H1 (cell line): ENCODE data around the gene ZFR. TPM values are rescaled to one million over a fixed set of nuclear protein-coding genes. Genes with fewer than 3 reads are reported as not detected.

ENCODE experiments used
- CTCF ChIA-PET: fragments of 300-600 bp; sonication (Branson Sonifier 250); formaldehyde crosslinking; loops from one replicate; lab custom pipeline; 2021; ENCODE audit not compliant: partially characterized antibody; lab: Charles Lee
- POLR2A ChIA-PET: fragments of 300-600 bp; sonication (Branson Sonifier 250); formaldehyde crosslinking; loops from one replicate; lab custom pipeline; 2021; ENCODE audit warnings: inconsistent platforms; ENCODE audit not compliant: partially characterized antibody; lab: Charles Lee
- DNase-seq, 2 experiments: peaks; one replicate each; pipeline versions ENCODE4 v3.0.0 to v3.0.0-alpha.2; 2010 to 2022; ENCODE audit warnings: low spot score in 2 of 2, low read depth in 1 of 2, mixed read lengths in 1 of 2
- FAIRE-seq: peaks from 2 replicates; lab custom pipeline; 2011; peaks lifted over from hg19 to GRCh38; lab: Jason Lieb, UNC
- H2AFZ ChIP-seq: 2 replicates; pipeline ENCODE4 v1.8.1; 2012; ENCODE audit warnings: low read length, inconsistent platforms
- H2AK5ac ChIP-seq: 2 replicates; pipeline ENCODE4 v1.6.1; 2013; ENCODE audit warnings: low read depth, low read length
- H2BK120ac ChIP-seq: replicated peaks from 2 replicates; pipeline ENCODE3; 2013; ENCODE audit warnings: low read depth, low read length, inconsistent platforms
- H2BK12ac ChIP-seq: 2 replicates; pipeline ENCODE4 v1.6.1; 2013; ENCODE audit warnings: low read depth, low read length
- H2BK15ac ChIP-seq: 2 replicates; pipeline ENCODE4 v1.6.1; 2013; ENCODE audit warnings: low read length
- H2BK20ac ChIP-seq: 2 replicates; pipeline ENCODE4 v1.6.1; 2013; ENCODE audit warnings: low read length
- H2BK5ac ChIP-seq: 2 replicates; pipeline ENCODE4 v1.6.1; 2013; ENCODE audit warnings: low read depth, low read length
- H3K14ac ChIP-seq: 2 replicates; pipeline ENCODE4 v1.6.1; 2013; ENCODE audit warnings: inconsistent platforms; ENCODE audit not compliant: insufficient read length
- H3K18ac ChIP-seq: 2 replicates; pipeline ENCODE4 v1.6.1; 2013; ENCODE audit warnings: low read length; ENCODE audit errors: extremely low read depth
- H3K23ac ChIP-seq: 2 replicates; pipeline ENCODE4 v1.6.1; 2013; ENCODE audit warnings: inconsistent platforms; ENCODE audit not compliant: insufficient read length
- H3K23me2 ChIP-seq: 2 replicates; pipeline ENCODE4 v1.6.1; 2013; ENCODE audit warnings: low read depth, low read length
- H3K27ac ChIP-seq: 2 replicates; pipeline ENCODE4 v1.6.1; 2011; ENCODE audit warnings: low read depth, low read length, inconsistent platforms
- H3K27me3 ChIP-seq, 4 experiments: replicated peaks in 1 of 4; 1 replicate in 1 of 4; 2 replicates in 3 of 4; pipeline versions ENCODE4 v1.6.1 to v1.8.1; 2011 to 2013; ENCODE audit warnings: low read length in 3 of 4, mild to moderate bottlenecking in 3 of 4, inconsistent platforms in 2 of 4, mixed read lengths in 2 of 4, moderate library complexity in 1 of 4; ENCODE audit not compliant: control insufficient read depth in 3 of 4, insufficient read depth in 3 of 4; ENCODE audit errors: extremely low read depth in 1 of 4
- H3K36me3 ChIP-seq, 4 experiments: 2 replicates each; pipeline versions ENCODE4 v1.6.1 to v1.8.1; 2011 to 2013; ENCODE audit warnings: mild to moderate bottlenecking in 4 of 4, low read length in 3 of 4, moderate library complexity in 2 of 4, control low read depth in 1 of 4, inconsistent platforms in 1 of 4; ENCODE audit not compliant: insufficient read depth in 4 of 4, control insufficient read depth in 2 of 4
- H3K4ac ChIP-seq: replicated peaks from 2 replicates; pipeline ENCODE3; 2013; ENCODE audit warnings: low read length, low read depth, mixed read lengths, inconsistent platforms; ENCODE audit not compliant: insufficient read length
- H3K4me1 ChIP-seq, 4 experiments: replicated peaks in 1 of 4; 1 replicate in 1 of 4; 2 replicates in 3 of 4; pipeline versions ENCODE4 v1.6.1 to v1.8.1; 2011 to 2013; ENCODE audit warnings: low read length in 3 of 4, inconsistent platforms in 2 of 4, mixed read lengths in 1 of 4; ENCODE audit not compliant: insufficient read depth in 4 of 4, control insufficient read depth in 3 of 4
- H3K4me2 ChIP-seq, 2 experiments: 2 replicates each; pipeline versions ENCODE4 v1.6.1 to v1.8.1; 2011 to 2013; ENCODE audit warnings: low read depth in 2 of 2, low read length in 2 of 2, control low read depth in 1 of 2, inconsistent platforms in 1 of 2, mild to moderate bottlenecking in 1 of 2; ENCODE audit not compliant: insufficient read depth in 1 of 2
- H3K4me3 ChIP-seq, 4 experiments: fragments of 200-600, 300-600 bp in 1 of 4; sonication (generic), shearing (Covaris generic), sonication (Bioruptor Twin) in 1 of 4; 2 replicates each; pipeline versions ENCODE4 v1.5.1 to v1.8.1; 2011 to 2016; ENCODE audit warnings: low read length in 4 of 4, low read depth in 3 of 4, control low read depth in 2 of 4, inconsistent platforms in 2 of 4, mild to moderate bottlenecking in 2 of 4, mixed read lengths in 1 of 4, moderate library complexity in 1 of 4; ENCODE audit not compliant: insufficient read depth in 2 of 4; ENCODE audit errors: extremely low read depth in 1 of 4
- H3K56ac ChIP-seq: replicated peaks from 2 replicates; pipeline ENCODE3; 2013; ENCODE audit warnings: low read depth, mild to moderate bottlenecking, mixed read lengths, low read length, inconsistent platforms; ENCODE audit not compliant: insufficient read length
- H3K79me1 ChIP-seq: 2 replicates; pipeline ENCODE4 v1.6.1; 2013; ENCODE audit warnings: low read depth, low read length, control low read depth
- H3K79me2 ChIP-seq, 2 experiments: 2 replicates each; pipeline versions ENCODE4 v1.6.1 to v1.8.1; 2012 to 2013; ENCODE audit warnings: low read length in 2 of 2, mild to moderate bottlenecking in 2 of 2, inconsistent platforms in 1 of 2; ENCODE audit not compliant: insufficient read depth in 2 of 2, control insufficient read depth in 1 of 2
- H3K9ac ChIP-seq, 4 experiments: replicated peaks in 1 of 4; 1 replicate in 1 of 4; 2 replicates in 3 of 4; pipeline versions ENCODE4 v1.6.1 to v1.8.1; 2011 to 2013; ENCODE audit warnings: low read depth in 3 of 4, low read length in 3 of 4, control low read depth in 2 of 4, mild to moderate bottlenecking in 2 of 4, moderate library complexity in 2 of 4, inconsistent platforms in 1 of 4; ENCODE audit errors: extremely low read depth in 1 of 4
- H3K9me3 ChIP-seq, 2 experiments: 2 replicates each; pipeline versions ENCODE4 v1.6.1 to v1.8.1; 2012 to 2013; ENCODE audit warnings: mild to moderate bottlenecking in 2 of 2, moderate library complexity in 2 of 2, control low read depth in 1 of 2, inconsistent platforms in 1 of 2, low read depth in 1 of 2, low read length in 1 of 2, mixed read lengths in 1 of 2; ENCODE audit not compliant: insufficient read depth in 2 of 2
- H4K20me1 ChIP-seq, 2 experiments: replicated peaks in 1 of 2; 2 replicates each; pipeline versions ENCODE3 to v1.8.1; 2011 to 2013; ENCODE audit warnings: inconsistent platforms in 2 of 2, low read length in 2 of 2, mild to moderate bottlenecking in 1 of 2; ENCODE audit not compliant: insufficient read depth in 2 of 2, control insufficient read depth in 1 of 2
- H4K5ac ChIP-seq: 2 replicates; pipeline ENCODE4 v1.6.1; 2013; ENCODE audit warnings: low read length, low read depth, mixed read lengths, inconsistent platforms; ENCODE audit not compliant: insufficient read length
- H4K8ac ChIP-seq: 2 replicates; pipeline ENCODE4 v1.8.0; 2013; ENCODE audit warnings: mild to moderate bottlenecking, moderate library complexity, low read length, inconsistent platforms; ENCODE audit not compliant: insufficient read depth; ENCODE audit errors: extremely low read depth
- H4K91ac ChIP-seq: replicated peaks from 2 replicates; pipeline ENCODE3; 2013; ENCODE audit warnings: low read length, mixed read lengths, inconsistent platforms; ENCODE audit not compliant: insufficient read length
- YY1 ChIP-seq: IDR thresholded peaks from 2 replicates; pipeline ENCODE4 v1.6.1; 2011; ENCODE audit warnings: low read depth, mild to moderate bottlenecking, low read length
- WGBS, 2 experiments: shearing (Covaris generic) in 1 of 2; methylation state at CpG; one replicate each; pipeline versions ENCODE4 v1.1.6 to v1.1.7; 2013 to 2015; ENCODE audit warnings: low lambda C conversion rate in 2 of 2, mixed read lengths in 2 of 2, inconsistent platforms in 1 of 2, low coverage in 1 of 2, missing lambda C conversion rate in 1 of 2; ENCODE audit not compliant: insufficient replicate concordance in 2 of 2, insufficient coverage in 1 of 2, insufficient read length in 1 of 2; ENCODE audit errors: extremely low coverage in 1 of 2, missing lambda C conversion rate in 1 of 2; 5-methylcytosine and 5-hydroxymethylcytosine counted together
- polyA plus RNA-seq, 7 experiments: library from polyadenylated mRNA; depleted of rRNA in 3 of 7; stranded (reverse) in 5 of 7; unstranded in 2 of 7; fragments of >200 nt in 5 of 7; fragments of 200-250 nt in 2 of 7; gene quantifications; 1 replicate in 5 of 7; 2 replicates in 1 of 7; 4 replicates in 1 of 7; pipeline versions ENCODE4 v1.2.1 to v1.2.3, GENCODE V29; 2011 to 2013; ENCODE audit warnings: missing spikeins in 2 of 7, mixed read lengths in 2 of 7
- total RNA-seq: library from RNA; stranded (reverse); fragmentation: NEBNext Ultra II Directional; extraction: Animal tissue kit (Norgen Biotek cat#: 25700); gene quantifications from 2 replicates; pipeline ENCODE4 v1.2.1, GENCODE V29; 2021

Gene ZFR
- total and polyA plus RNA-seq, 2 of the 8 experiments (the other 6 are each of a cell fraction or from before 2014, with no cell fraction given): 68.8 to 92.7 TPM

DNA sequence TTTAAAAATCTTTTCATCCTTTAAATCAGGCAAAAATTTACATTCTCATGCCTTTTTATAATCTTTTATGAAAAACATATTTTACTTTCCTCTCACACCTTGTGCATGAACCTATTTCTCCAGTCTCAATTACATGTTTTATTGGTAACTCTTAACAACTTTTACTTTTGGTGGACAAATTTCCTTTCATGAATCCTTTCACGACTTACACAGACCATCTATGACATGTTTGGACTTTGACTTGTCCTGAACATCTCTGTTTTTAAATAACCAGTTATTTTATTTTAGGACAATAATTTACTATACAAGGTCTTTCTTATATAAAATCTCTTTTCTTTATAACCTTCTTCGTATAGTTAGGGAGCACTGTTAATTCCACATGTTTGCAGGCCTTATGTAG is 105.3 kb downstream of the ZFR start:
- DNase-seq: no peak
- no peak overlapping the region for H3K9ac ChIP-seq
- FAIRE-seq: no peak
- H3K27ac ChIP-seq: no peak overlapping the region
- H4K91ac ChIP-seq: no peak overlapping the region
- no peaks in the 10 kb centered on the region for H3K79me1 ChIP-seq
- no peak overlapping the region for H4K8ac ChIP-seq
- no peak overlapping the region for H3K14ac ChIP-seq
- H2AFZ ChIP-seq: no peak overlapping the region
- H3K36me3 ChIP-seq: no peaks in the 10 kb centered on the region
- no peak for TF ChIP-seq YY1
- TF ChIP-seq, all 59 proteins: peak for 0
- H3K27me3 ChIP-seq: no peaks in the 10 kb centered on the region
- H2BK5ac ChIP-seq: no peak overlapping the region
- WGBS, 2 experiments: 51% methylated on average over 2 of the region's 2 CpGs; no CpG with 5 or more reads in 1 of the 2 experiments
- H4K5ac ChIP-seq: no peak overlapping the region
- POLR2A ChIA-PET: no interaction called here
- CTCF ChIA-PET: interaction anchor here (1.1 to 2.6 kb wide), 2 partner anchors 10 to 250 kb away, joined by 3 to 19 read pairs; no protein-coding TSS in a partner anchor
- H3K18ac ChIP-seq: no peak overlapping the region
- no peak overlapping the region for H2BK12ac ChIP-seq
- no peak overlapping the region for H3K4me3 ChIP-seq
- H3K9me3 ChIP-seq: peaks cover 37 to 43% of the 10 kb centered on the region in 2 experiments
- H3K23me2 ChIP-seq: no peaks in the 10 kb centered on the region
- no peak overlapping the region for H2BK15ac ChIP-seq
- no peak overlapping the region for H3K4ac ChIP-seq
- no peak overlapping the region for H3K23ac ChIP-seq
- no peak overlapping the region for H2BK20ac ChIP-seq
- no peak overlapping the region for H2AK5ac ChIP-seq
- H3K4me1 ChIP-seq: no peaks in the 10 kb centered on the region
- H3K79me2 ChIP-seq: no peaks in the 10 kb centered on the region
- no peak overlapping the region for H2BK120ac ChIP-seq
- H4K20me1 ChIP-seq: no peaks in the 10 kb centered on the region
- H3K56ac ChIP-seq: no peak overlapping the region
- H3K4me2 ChIP-seq: no peak overlapping the region
